GM18520 (cell line): ENCODE results near the gene DCAF8.

Experiments
- ATAC-seq: cut with Tn5 transposase; IDR thresholded peaks from one replicate; pipeline ENCODE4 v1.9.1; 2021; ENCODE audit not compliant: unreplicated experiment

The DCAF8 gene

GRCh38 chr1:160264795-160265307 is 2.5 kb upstream of the DCAF8 start:
- no peak for ATAC-seq

GRCh38 chr1:160261556-160261892 is 825 bp downstream of the DCAF8 start:
- ATAC-seq = no peak

- ATAC-seq = no peak
These were observed 1.7 kb downstream of the DCAF8 start for GRCh38 chr1:160260406-160261382.

GRCh38 chr1:160258177-160258798 is 4.1 kb downstream of the DCAF8 start:
- no peak for ATAC-seq

DNA sequence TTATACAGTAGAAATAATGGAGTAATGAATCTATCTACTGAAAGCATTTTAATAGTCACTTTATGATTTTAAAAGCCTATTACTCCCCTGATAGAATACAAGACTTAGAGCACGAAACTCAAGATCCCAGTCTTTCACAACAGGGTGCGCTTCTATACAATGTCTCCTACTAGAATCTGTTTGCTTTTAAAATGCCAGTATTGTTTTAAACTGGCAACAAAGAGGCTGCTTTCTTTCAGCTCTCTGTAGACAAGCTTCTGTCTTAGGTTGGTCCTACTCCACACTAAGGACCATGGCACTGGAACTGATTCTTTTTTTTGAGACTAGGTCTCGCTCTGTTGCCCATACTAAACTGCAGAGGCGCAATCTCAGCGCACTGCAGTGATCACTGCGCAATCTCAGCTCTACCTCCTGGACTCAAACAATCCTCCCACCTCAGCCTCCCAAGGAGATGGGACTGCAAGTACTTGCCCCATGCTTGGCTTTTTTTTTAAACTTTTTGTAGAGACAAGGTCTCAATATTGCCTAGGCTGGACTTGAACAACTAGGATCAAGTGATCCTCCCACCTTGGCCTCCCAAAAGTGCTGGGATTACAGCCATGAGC is 4.8 kb downstream of the DCAF8 start:
- no peak for ATAC-seq

DNA sequence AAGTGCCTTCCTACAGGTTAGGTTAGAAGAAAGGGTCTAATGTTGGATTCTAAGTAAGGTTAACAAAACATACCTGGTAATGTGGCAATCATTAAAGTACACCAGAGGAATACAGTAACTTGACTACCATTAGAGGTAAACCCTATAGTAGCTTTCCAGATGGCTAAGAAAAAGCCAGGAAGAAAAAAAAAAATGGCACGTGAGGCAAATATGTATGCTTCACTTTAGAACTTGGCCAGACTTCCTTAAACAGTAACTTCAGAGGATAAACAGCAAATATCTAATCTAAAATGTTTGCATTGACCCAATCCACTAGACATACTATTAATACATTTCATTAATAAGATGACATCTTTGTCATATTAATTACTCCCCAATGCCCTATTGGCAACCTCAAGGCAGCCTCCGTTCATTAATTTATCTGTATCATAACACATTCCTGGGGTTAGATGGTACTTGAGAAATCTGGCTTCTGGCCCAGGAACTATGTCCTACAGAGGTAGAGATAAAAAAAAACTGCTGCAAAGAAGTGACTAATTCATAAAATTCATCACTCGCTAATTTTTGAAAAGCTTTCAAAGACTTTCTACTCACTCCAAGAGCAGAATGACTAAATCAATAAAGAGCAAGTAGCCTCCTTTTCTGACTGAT is 5.8 kb downstream of the DCAF8 start:
- ATAC-seq = no peak

DNA sequence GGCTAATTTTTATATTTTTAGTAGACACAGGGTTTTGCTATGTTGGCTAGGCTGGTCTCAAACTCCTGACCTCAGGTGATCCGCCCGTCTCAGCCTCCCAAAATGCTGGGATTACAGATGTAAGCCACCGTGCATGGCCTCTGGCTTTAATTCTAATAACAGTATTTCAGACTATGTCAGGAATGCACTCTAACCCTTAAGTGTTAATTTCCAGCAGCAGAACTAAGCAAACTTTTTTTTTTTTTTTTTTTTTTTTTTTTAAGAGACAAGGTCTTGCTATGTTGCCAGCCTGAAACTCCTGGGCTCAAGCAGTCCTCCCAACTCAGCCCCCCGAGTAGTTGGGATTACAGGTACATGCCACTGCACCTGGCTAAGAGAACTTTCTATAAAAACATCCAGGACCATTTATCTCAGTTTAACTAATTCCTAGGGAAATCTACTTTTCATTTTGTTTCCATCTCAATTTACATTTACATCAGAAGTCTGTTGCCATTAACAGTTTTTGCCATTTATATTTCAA is 6.5 kb downstream of the DCAF8 start:
- ATAC-seq = no peak

GRCh38 chr1:160251687-160252526 is 10.4 kb downstream of the DCAF8 start:
- peak; percentile 65 for ATAC-seq

DNA sequence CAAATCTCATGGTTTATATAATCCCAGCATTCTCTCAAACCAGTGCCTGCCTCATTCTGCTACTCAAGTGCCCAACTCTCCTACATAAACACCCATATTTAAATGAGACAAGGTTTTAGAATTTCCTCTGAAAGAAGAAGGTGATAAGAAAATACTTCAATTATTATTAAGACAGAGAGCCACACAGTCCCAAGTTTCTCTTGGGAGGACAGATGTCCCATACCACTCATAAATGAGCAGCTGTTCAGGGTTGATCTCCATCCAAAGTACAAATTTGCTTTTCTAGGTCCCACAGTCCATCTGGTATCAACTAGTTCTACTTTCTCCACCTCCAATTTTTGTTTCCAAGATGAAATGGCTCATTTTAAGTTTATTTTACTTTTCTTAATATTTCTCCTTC is 11.3 kb downstream of the DCAF8 start:
- ATAC-seq = no peak

GRCh38 chr1:160247053-160247452 is 15.3 kb downstream of the DCAF8 start:
- ATAC-seq = no peak

GRCh38 chr1:160245434-160245833 is 16.9 kb downstream of the DCAF8 start:
- no peak for ATAC-seq

- ATAC-seq = no peak
These were observed 18.1 kb downstream of the DCAF8 start for GRCh38 chr1:160244209-160244608.

GRCh38 chr1:160243767-160244166 is 18.6 kb downstream of the DCAF8 start:
- ATAC-seq = no peak

GRCh38 chr1:160239582-160240299 is 22.6 kb downstream of the DCAF8 start:
- ATAC-seq = no peak

GRCh38 chr1:160238408-160238807 is 23.9 kb downstream of the DCAF8 start:
- no peak for ATAC-seq

DNA sequence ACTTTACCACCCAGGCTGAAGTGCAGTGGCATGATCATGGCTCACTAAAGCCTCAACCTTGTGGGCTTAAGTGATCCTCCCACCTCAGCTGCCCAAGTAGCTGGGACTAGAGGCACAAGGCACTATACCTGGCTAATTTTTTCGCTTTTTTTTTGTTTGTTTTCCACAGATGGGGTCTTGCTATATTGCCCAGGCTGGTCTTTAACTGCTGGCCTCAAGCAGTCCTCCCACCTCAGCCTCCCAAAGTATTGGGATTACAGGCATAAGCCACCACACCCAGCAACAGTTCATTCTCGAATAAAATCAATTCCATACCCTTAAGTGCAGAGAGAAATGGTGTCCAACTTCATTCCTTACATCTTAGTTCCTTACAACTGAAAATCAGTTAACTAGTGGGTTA is 24.8 kb downstream of the DCAF8 start:
- no peak for ATAC-seq

- no peak for ATAC-seq
These were observed 25.5 kb downstream of the DCAF8 start for GRCh38 chr1:160236806-160237205.

DNA sequence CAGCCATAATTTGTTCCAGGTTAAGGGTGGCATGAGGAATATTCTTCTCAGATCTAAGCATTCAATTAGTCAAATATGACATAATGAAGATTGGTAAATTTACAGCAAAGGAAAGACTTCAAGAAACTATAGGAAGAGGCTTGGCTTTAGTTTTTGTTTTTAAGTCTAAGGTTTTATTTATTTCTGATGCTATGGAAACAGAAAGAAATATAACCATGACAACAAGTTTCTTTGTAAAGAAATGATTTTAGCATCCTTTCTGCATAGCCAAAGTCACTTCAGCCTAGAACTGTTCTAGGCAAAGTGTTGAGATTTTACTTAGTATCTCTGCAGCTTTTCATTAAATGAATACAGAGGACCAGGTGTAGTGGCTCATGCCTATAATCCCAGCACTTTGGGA is 29.4 kb downstream of the DCAF8 start:
- no peak for ATAC-seq

DNA sequence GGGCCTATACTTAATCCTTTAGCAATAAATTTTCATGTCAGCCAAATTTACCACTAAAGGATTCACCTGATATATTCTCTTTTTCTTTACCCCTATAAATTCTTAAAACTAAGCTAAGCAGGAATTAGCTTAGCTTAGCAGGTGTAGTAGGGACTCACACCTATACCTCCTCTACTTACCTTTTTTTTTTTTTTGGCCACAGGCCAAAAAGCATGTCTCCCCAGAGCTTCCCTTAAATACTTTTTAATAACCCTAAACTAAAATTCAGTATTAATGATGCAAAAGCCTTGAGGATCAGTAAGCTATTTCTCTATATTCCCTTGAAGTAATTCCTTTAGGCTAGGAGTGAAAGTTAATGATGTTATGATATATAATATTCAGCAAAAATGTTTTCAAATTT is 33.9 kb downstream of the DCAF8 start:
- no peak for ATAC-seq

- no peak for ATAC-seq
These were observed 34.8 kb downstream of the DCAF8 start for GRCh38 chr1:160227561-160227960.
